Measurements from ENCODE around the gene MASP1.

The MASP1 gene

GRCh38 chr3:187293516-187294430 is 2.2 kb upstream of the MASP1 start:
- DNase-seq (ENCODE audit: low spot score), result no peak

GRCh38 chr3:187292631-187293515 is 1.3 kb upstream of the MASP1 start:
- DNase-seq (ENCODE audit: low spot score), result peak; percentile 1

DNA sequence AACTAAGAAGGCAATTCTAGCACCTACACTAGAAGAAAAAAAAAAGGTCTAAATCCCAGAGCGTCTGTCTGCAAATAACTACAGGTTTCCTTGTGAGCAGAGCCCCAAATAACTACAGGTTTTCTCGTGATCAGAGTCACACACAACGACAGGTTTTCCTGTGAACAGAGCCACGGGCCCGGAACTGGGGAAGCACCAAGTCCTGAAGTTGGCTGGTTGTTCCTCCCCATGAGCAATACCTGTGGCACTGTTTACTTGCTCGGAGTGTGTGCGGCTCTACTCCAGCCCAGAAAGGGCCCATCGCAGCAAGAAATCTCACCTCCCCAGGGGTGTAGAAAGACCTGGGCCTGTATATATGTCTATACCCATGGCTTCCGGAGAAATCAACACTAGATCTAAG is 644 bp upstream of the MASP1 start:
- no peak for DNase-seq (ENCODE audit: low spot score)

- DNase-seq (ENCODE audit: low spot score), result no peak
Measured at GRCh38 chr3:187291001-187291511, 481 bp downstream of the MASP1 start.

DNA sequence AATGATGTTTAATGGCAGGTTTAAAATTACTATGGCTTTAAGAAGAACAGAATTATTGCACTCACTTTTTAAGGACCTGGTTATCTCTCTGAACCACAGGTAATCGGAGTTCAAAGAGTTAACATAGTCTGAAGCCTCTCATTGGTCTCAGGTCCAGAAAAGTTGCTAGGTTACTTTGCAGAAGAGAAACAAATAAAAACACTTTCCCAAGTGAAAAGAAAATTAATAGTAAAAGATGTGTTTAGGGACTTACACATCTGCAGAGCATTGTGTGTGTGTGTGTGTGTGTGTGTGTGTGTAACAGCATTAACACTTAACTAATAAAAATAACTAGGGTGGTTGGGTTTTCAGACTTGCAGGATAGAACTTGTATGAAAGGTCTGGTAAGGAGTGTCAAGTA is 1.0 kb downstream of the MASP1 start:
- DNase-seq (ENCODE audit: low spot score), result no peak

DNA sequence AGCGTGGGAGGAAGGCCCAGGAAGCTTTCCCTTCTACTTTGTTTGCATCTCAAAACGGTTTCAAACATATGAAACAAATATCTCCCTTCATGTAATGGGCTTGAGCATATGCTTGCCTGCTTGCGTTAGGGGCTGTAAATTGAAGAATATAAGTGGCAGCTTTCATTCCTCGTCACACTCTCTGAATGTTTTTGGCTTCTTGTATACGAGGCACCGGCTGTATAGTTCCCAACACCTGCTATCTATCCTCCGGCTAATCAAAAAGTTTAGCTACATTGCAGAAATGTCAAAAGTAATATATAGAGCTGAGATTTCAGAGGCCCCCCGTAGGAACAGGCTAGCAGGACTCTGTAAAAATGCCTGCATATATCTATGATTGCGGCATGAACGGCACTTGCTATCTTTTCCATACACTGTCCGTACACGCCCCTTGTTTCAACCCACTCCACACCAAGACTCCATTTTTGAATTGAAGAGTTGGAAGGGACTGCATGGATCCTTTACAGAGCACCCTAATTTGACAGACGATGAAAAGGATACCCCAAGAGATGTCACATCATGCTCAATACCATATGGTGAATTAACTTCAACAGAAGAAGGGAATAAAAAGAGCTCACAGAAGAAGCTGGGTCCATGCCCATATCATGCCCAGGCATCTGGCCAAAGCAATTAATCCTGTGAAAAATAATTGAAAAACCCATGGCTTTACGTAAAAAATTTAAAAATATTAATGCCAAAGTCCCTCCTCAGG is 2.5 kb downstream of the MASP1 start:
- no peak for DNase-seq (ENCODE audit: low spot score)

- DNase-seq (ENCODE audit: low spot score), result no peak
Measured at GRCh38 chr3:187288131-187288854, 3.2 kb downstream of the MASP1 start.

DNA sequence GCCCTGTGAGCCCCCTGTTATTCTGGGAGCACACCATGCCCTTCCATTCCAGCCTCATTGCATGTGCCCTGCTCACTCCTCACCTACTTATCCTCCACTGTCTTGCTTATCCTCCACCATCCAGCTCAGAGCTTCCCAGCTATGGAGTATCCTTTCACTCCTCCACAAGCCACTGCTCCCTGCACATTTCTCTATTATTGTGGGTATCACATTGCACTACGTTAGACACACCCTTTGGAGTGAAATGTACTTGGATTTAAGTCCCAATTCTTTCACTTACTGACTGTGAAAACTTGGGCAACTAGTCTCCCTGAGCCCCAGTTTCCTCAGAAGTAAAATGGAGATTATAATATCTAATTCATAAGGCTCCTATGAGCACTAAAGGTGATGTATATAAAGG is 4.3 kb downstream of the MASP1 start:
- DNase-seq (ENCODE audit: low spot score), result no peak

DNA sequence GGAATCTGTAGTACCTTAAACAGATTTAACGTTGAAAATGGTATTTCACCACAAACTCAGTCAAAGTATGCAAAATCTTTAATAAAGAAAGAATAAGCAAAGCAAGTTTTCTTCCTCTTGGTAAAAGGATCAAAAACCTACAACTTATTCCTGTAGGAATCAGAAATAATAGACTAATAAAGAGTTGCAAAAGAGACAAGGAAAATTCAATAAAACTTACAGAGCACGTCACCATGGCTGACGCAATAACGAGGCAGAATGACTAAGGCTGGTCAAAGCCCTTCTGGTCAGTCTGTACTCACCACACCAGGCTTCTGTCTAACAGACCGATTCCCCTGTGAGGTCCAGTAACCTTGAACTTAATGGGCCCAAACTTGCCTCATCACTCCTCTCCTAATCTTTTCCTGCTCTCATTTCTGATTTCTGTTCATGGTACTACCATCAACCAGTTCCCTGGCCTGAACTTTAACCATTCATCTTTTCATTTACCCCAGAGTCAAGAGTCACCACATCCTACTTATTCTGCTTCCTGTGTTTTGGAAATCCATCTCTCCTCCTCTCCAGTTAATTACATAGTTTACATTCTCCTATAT is 5.0 kb downstream of the MASP1 start:
- DNase-seq (ENCODE audit: low spot score), result peak; percentile 36

DNA sequence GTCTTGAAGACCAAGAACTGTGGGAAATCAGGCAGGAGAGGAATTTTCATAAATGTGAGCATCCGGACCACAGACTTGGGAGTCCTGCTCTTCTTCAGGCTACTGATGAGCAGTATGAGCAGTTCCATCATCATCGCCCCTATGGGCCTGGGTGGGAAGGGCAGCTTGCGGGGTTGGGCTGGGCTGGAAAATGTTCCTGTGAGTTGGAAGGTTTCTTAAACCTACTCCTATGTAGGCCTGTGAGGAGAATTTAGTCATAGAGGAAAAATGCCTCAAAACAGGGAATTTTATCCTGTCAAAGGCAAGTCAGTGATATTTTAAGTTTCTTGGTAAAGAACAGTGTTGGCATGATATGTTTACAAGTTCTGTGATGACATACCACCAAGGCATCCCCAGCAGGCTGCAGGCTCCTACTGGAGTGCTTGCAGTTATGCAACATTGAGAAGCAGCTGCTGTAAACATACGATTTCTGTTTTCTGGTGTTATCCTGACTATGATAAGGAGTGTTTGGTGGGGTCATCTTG is 10.3 kb downstream of the MASP1 start:
- no peak for DNase-seq (ENCODE audit: low spot score)

- DNase-seq (ENCODE audit: low spot score), result no peak
Measured at GRCh38 chr3:187280644-187281043, 10.9 kb downstream of the MASP1 start.

- no peak for DNase-seq (ENCODE audit: low spot score)
Measured at GRCh38 chr3:187277129-187277462, 14.4 kb downstream of the MASP1 start.

DNA sequence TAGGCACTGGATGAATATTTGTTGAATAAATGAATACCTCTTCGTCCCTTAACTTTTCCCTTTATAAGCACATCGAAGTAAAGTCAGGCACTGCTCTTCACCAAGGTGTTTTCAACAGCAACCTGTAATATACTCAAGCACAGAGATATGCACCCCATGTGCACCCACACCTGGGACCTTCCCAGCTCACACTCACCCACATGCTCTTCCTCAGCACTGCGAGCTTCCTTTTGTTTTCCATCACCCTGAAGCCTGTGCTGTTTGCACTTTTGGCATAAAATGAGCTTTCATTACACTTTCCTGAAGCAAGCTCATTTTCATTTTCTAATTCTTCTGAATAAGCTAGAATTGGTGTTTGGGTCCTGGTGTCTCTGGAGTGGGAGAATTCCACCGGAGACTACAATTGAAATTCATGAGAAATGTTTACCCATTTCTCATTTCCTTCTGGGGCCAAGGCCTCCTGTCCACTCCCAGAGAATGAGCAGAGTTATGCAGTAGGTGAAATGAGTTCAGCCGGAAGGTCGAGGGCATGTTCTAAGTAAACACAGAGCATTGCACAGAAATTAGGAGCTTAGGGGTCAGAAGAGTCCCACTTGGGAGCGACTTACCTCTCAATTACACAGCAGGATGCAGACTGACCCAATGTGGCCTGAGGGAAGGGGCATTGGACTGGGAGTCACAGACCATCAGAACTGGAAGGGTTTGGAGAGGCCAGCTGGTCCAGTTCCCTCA is 15.0 kb downstream of the MASP1 start:
- no peak for DNase-seq (ENCODE audit: low spot score)

GRCh38 chr3:187274977-187275338 is 16.6 kb downstream of the MASP1 start:
- no peak for DNase-seq (ENCODE audit: low spot score)

DNA sequence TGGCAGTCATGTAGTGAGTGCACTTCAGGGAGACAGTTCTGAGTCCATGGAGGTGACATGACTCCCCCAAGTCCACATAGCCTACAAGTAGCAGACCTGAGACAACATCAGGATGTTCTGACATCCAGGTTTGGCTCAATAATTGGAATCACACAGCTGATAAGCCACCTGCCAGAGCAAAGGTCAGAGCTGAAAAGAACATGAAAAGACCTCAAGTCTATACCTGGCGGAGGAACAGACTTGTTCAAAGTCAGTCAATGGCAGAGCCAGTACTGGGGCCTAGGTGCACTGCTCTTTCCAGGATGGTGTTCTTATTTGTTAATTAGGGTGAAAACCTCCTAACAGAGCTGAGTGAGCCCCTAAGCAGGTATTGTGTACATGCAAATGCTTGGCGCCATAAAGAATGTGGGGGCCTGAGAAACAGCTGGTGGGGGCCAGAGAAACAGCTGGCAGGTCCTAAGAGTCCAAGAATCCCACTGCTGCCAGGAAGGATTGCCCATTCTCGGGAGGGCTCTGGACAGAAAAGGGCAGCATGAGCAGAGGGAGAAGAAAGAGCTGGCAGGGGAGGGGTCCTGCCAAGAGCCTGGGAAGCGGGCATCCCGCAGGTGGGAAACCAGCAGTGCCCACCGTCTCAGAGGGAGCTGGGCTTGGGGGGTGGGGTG is 17.1 kb downstream of the MASP1 start:
- DNase-seq (ENCODE audit: low spot score), result no peak

- no peak for DNase-seq (ENCODE audit: low spot score)
Measured at GRCh38 chr3:187271582-187271981, 20.0 kb downstream of the MASP1 start.

GRCh38 chr3:187269486-187269885 is 22.1 kb downstream of the MASP1 start:
- no peak for DNase-seq (ENCODE audit: low spot score)

GRCh38 chr3:187267306-187267705 is 24.2 kb downstream of the MASP1 start:
- no peak for DNase-seq (ENCODE audit: low spot score)

- DNase-seq (ENCODE audit: low spot score), result no peak
Measured at GRCh38 chr3:187266691-187267090, 24.8 kb downstream of the MASP1 start.
